ENCODE measurements around the gene ADAMTSL4. TPM values are rescaled to one million over a fixed set of nuclear protein-coding genes. Genes with fewer than 3 reads are reported as not detected.
A peak's percentile ranks its signal among the peaks of the same experiment; 100 is the strongest.

ADAMTSL4 gene
- total RNA-seq (under 1 TPM; 0.16 to 0.22 TPM), total RNA-seq (0 to 0.79 (median 0.18) reads per million in 172 experiments)
- 4.1 TPM for polyA plus RNA-seq (2013, experiment 1 of 2)
- polyA plus RNA-seq (2013, experiment 2 of 2), result 10.2 TPM

DNA sequence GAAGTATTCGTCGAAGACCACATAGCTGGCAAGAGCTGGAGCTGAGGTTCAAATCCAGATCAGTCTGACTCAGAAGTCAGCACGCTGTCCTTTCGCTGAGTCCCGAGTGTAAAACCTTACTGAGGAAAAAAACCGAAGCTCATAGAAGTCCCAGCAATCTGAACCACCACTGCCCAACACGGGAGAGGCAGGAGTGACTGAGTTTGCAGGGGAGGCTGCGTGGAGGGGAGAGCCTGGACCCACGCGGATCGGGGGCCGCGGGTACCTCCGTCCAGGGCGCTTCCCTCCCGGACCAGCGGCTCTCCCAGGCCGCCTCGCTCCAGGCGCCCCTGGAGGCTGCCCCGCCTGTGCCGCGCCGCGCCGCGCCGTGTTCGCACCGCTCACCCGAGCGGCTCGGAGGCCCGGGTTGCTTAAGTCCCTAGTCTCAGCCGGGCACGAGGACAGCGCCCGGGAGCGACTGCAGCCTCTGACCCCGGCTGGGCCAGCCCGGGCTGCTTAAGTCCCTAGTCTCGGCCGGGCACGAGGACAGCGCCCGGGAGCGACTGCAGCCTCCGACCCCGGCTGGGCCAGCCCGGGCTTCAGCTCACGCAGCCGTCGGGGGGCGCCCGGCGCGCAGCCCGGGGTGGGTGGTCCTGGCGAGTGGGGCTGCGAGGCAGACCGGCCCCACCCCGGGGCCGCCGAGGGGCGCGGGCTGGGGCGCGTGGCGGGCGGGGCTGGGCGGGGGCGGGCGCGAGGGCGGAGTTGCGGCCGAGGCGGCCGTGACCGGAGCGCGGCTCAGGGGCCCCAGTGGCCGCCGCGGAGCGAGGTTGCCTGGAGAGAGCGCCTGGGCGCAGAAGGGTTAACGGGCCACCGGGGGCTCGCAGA, at the start of gene ADAMTSL4:
Gene ADAMTSL4, plus strand, starts transcription at position 777 of the 864 bp plus-strand sequence. CDS start 2,881 bp downstream, outside the sequence.
- DNase-seq (peak in 4 of 14 experiments; percentile 36 to 70 (median 58)), ATAC-seq (ENCODE audit: poor library complexity) (peak; percentile 76)
- Histone ChIP-seq H3K27ac (ENCODE audit: low read depth in 1 of 2, low read length in 2 of 2) (no peak within 1 kb of the TSS), H3K9me3 (ENCODE audit: control insufficient read depth in 1 of 2, insufficient read depth in 1 of 2, low read length in 2 of 2) (no peaks in the 10 kb centered on the region), H3K4me3 (ENCODE audit: low read length) (peak within 1 kb of the TSS; percentile 49), H3K36me3 (ENCODE audit: insufficient read depth, low read length) (no peaks in the 10 kb centered on the region), H3K4me1 (ENCODE audit: insufficient read depth, low read length) (peaks cover 39% of the 10 kb centered on the region), H3K27me3 (ENCODE audit: control insufficient read depth in 1 of 2, insufficient read depth in 2 of 2, low read length in 2 of 2) (peaks cover 10 to 15% of the 10 kb centered on the region in 2 experiments)
- Mint-ChIP-seq H3K27ac (no peak within 1 kb of the TSS), H3K27me3 (peaks cover 34% of the 10 kb centered on the region), H3K36me3 (ENCODE audit: low read depth) (no peaks in the 10 kb centered on the region), H3K9me3 (no peaks in the 10 kb centered on the region), H3K4me3 (peak within 1 kb of the TSS; percentile 82), H3K4me1 (ENCODE audit: low read depth) (peaks cover 23% of the 10 kb centered on the region)
- intact Hi-C loops (cut with DNase I, micrococcal nuclease), result no loop called here
- TF ChIP-seq, protein P1, sequence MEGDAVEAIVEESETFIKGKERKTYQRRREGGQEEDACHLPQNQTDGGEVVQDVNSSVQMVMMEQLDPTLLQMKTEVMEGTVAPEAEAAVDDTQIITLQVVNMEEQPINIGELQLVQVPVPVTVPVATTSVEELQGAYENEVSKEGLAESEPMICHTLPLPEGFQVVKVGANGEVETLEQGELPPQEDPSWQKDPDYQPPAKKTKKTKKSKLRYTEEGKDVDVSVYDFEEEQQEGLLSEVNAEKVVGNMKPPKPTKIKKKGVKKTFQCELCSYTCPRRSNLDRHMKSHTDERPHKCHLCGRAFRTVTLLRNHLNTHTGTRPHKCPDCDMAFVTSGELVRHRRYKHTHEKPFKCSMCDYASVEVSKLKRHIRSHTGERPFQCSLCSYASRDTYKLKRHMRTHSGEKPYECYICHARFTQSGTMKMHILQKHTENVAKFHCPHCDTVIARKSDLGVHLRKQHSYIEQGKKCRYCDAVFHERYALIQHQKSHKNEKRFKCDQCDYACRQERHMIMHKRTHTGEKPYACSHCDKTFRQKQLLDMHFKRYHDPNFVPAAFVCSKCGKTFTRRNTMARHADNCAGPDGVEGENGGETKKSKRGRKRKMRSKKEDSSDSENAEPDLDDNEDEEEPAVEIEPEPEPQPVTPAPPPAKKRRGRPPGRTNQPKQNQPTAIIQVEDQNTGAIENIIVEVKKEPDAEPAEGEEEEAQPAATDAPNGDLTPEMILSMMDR (IDR thresholded peaks at IDR 0.05), result no peak
- CTCF ChIA-PET, result interaction anchor here (1.5 to 2.7 kb wide), 2 partner anchors 12 to 71 kb away, joined by 6 to 12 read pairs; no protein-coding TSS in a partner anchor
- POLR2A ChIA-PET, result interaction anchor here (1.0 to 2.2 kb wide), 6 partner anchors 12 to 185 kb away, joined by 3 to 11 read pairs (median 3); partner anchors contain the start of gene RPRD2

DNA sequence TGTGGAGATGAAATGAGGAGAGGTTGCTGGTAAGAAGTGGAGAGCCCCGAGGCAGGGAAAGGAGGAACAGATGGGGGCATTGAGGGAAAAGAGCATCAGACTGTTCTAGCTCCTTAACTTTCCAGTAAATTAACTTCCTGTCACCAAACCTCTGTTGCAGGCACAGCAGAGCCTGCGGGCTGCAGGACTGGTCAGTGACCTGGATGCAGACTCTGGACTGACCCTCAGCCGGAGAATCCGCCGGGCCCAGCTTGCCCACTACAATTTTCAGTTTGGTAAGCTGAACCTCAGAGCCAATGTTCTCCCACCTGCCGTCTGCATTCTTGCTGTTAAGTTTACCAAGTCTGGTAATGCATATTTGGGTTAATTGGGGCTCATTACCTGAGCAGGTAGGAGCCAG, 43.8 kb upstream of the ADAMTSL4 start:
- Mint-ChIP-seq H3K27me3 (no peaks in the 10 kb centered on the region), H3K9me3 (no peaks in the 10 kb centered on the region), H3K4me1 (ENCODE audit: low read depth) (no peaks in the 10 kb centered on the region), H3K27ac (no peak overlapping the region), H3K4me3 (no peak overlapping the region), H3K36me3 (ENCODE audit: low read depth) (peaks cover 58% of the 10 kb centered on the region)
- ChIA-PET CTCF (no interaction called here), POLR2A (interaction anchor here (1.2 kb wide), 1 partner anchor 10 kb away, joined by 4 read pairs; the partner anchor contains the start of gene FALEC)
- no peak overlapping the region for H3K27ac ChIP-seq (ENCODE audit: low read depth in 1 of 2, low read length in 2 of 2)
- peaks cover 49% of the 10 kb centered on the region for H3K36me3 ChIP-seq (ENCODE audit: insufficient read depth, low read length)
- intact Hi-C loops (cut with DNase I, micrococcal nuclease), result no loop called here
- no peak overlapping the region for H3K4me3 ChIP-seq (ENCODE audit: low read length)
- no peaks in the 10 kb centered on the region for H3K4me1 ChIP-seq (ENCODE audit: insufficient read depth, low read length)
- DNase-seq (no peak), ATAC-seq (ENCODE audit: poor library complexity) (no peak)
- no peaks in the 10 kb centered on the region for H3K27me3 ChIP-seq (ENCODE audit: control insufficient read depth in 1 of 2, insufficient read depth in 2 of 2, low read length in 2 of 2)
- H3K9me3 ChIP-seq (ENCODE audit: control insufficient read depth in 1 of 2, insufficient read depth in 1 of 2, low read length in 2 of 2), result no peaks in the 10 kb centered on the region
- TF ChIP-seq, protein P1 (IDR thresholded peaks at IDR 0.05), result no peak

DNA sequence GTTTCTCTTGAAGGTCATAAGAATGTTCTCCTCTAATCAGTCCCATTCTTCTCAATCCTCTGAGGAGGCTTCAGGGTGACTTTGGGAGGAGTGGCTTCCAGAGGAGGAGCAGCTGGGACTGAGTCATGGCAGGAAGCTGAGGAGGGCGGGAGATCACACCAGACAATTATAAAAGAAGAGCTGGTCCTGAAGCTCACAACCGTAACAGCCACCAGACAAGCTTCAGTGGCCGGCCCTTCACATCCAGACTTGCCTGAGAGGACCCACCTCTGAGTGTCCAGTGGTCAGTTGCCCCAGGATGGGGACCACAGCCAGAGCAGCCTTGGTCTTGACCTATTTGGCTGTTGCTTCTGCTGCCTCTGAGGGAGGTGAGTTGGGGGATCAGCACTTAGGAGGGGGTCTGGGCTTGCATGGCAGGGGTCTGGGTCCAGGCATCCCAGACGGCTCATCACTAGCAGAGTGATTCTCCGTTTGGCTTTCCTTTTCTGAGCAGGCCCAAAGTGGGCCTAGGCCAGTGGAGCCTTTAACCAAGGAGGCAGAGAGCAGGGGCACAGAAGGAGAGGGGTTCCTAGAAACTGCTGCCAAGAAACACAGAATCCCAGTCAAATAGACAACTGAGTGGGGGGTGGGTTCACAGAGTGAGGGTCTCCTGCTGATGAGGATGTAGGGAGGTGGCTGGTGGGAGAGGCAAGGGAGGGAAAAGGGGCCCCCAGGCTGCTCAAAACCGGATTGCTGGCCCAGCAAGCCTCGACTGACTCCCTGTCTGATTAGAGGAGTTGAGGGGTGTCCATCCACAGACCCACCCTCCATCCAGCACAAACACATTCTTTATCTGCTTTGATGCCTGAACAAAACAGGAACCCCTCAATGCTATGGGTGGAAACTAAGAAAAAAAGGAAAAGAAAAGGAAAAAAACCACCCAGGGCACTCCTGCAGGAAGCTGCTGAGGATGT, 41.0 kb upstream of the ADAMTSL4 start, which contains the start of gene ECM1:
Gene ECM1, plus strand, starts transcription at position 198 of the 953 bp plus-strand sequence. Its CDS starts 101 bp downstream, at position 299.
- ATAC-seq (ENCODE audit: poor library complexity), result no peak
- TF ChIP-seq, protein P1 (IDR thresholded peaks at IDR 0.05), result no peak
- Mint-ChIP-seq H3K4me3 (no peak within 1 kb of the TSS), H3K4me1 (ENCODE audit: low read depth) (no peaks in the 10 kb centered on the region), H3K9me3 (no peaks in the 10 kb centered on the region), H3K27me3 (no peaks in the 10 kb centered on the region), H3K36me3 (ENCODE audit: low read depth) (peaks cover 39% of the 10 kb centered on the region), H3K27ac (no peak within 1 kb of the TSS)
- H3K27me3 ChIP-seq (ENCODE audit: control insufficient read depth in 1 of 2, insufficient read depth in 2 of 2, low read length in 2 of 2), result no peaks in the 10 kb centered on the region
- intact Hi-C loops (cut with DNase I, micrococcal nuclease), result no loop called here
- ChIA-PET POLR2A (interaction anchor here (1.1 kb wide), 1 partner anchor 21 kb away, joined by 4 read pairs; the partner anchor contains the start of gene TARS2), CTCF (no interaction called here)
- no peak within 1 kb of the TSS for H3K27ac ChIP-seq (ENCODE audit: low read depth in 1 of 2, low read length in 2 of 2)
- H3K4me3 ChIP-seq (ENCODE audit: low read length), result no peak within 1 kb of the TSS
- no peaks in the 10 kb centered on the region for H3K9me3 ChIP-seq (ENCODE audit: control insufficient read depth in 1 of 2, insufficient read depth in 1 of 2, low read length in 2 of 2)
- DNase-seq, result peak in 2 of 14 experiments; percentile 13 to 37
- H3K36me3 ChIP-seq (ENCODE audit: insufficient read depth, low read length), result peaks cover 37% of the 10 kb centered on the region
- no peaks in the 10 kb centered on the region for H3K4me1 ChIP-seq (ENCODE audit: insufficient read depth, low read length)
